CD14-positive monocyte (primary cell): ENCODE measurements around the gene RASEF. TPM values are rescaled to one million over a fixed set of nuclear protein-coding genes. Genes with fewer than 3 reads are reported as not detected.

ENCODE experiments used
- DNase-seq, 3 donors: peaks; one replicate each; pipeline ENCODE4 v3.0.0-alpha.2; 2011 to 2022
- H2AFZ ChIP-seq: 2 replicates; pipeline ENCODE4 v1.6.0; 2012; ENCODE audit warnings: mild to moderate bottlenecking, low read depth, low read length, inconsistent platforms; ENCODE audit not compliant: insufficient read depth, poor library complexity, severe bottlenecking
- H3K27ac ChIP-seq, 2 donors: 1 replicate in 1 of 2; 2 replicates in 1 of 2; pipeline ENCODE4 v1.5.1; 2012 to 2013; ENCODE audit warnings: low read length in 2 of 2, control low read depth in 1 of 2, inconsistent platforms in 1 of 2, low read depth in 1 of 2, mild to moderate bottlenecking in 1 of 2
- H3K27me3 ChIP-seq, 2 donors: one replicate each; pipeline versions ENCODE4 v1.6.0 to v1.6.1; 2011 to 2013; ENCODE audit warnings: low read length in 2 of 2; ENCODE audit not compliant: control insufficient read depth in 2 of 2, insufficient read depth in 2 of 2
- H3K36me3 ChIP-seq, 2 donors: replicated peaks in 1 of 2; 1 replicate in 1 of 2; 2 replicates in 1 of 2; pipeline versions ENCODE4 v1.5.1 to v1.6.1; 2012 to 2013; ENCODE audit warnings: low read length in 2 of 2, control low read depth in 1 of 2, inconsistent platforms in 1 of 2, mild to moderate bottlenecking in 1 of 2; ENCODE audit not compliant: insufficient read depth in 2 of 2, control insufficient read depth in 1 of 2
- H3K4me1 ChIP-seq, 2 donors: 1 replicate in 1 of 2; 2 replicates in 1 of 2; pipeline versions ENCODE4 v1.5.1 to v1.6.1; 2012 to 2013; ENCODE audit warnings: low read length in 2 of 2, control low read depth in 1 of 2, inconsistent platforms in 1 of 2, mild to moderate bottlenecking in 1 of 2, moderate library complexity in 1 of 2; ENCODE audit not compliant: insufficient read depth in 2 of 2, control insufficient read depth in 1 of 2
- H3K4me2 ChIP-seq: replicated peaks from 2 replicates; pipeline ENCODE3; 2012; ENCODE audit warnings: low read length, moderate library complexity, mild to moderate bottlenecking; ENCODE audit not compliant: poor library complexity, severe bottlenecking; ENCODE audit errors: extremely low read depth
- H3K4me3 ChIP-seq, 3 experiments: fragments of 200-600 bp in 1 of 3; sonication (generic) in 1 of 3; replicated peaks in 1 of 3; 1 replicate in 2 of 3; 2 replicates in 1 of 3; pipeline ENCODE4 v1.5.1; 2011 to 2013; ENCODE audit warnings: low read length in 3 of 3, mild to moderate bottlenecking in 3 of 3, control low read depth in 2 of 3, low read depth in 2 of 3, inconsistent platforms in 1 of 3, moderate library complexity in 1 of 3
- H3K79me2 ChIP-seq: 2 replicates; pipeline ENCODE4 v1.6.0; 2012; ENCODE audit warnings: mild to moderate bottlenecking, control low read depth, inconsistent platforms, low read length, moderate library complexity; ENCODE audit not compliant: insufficient read depth
- H3K9ac ChIP-seq: 2 replicates; pipeline ENCODE4 v1.6.0; 2017; ENCODE audit warnings: low read length, mild to moderate bottlenecking; ENCODE audit not compliant: insufficient read depth, poor library complexity, severe bottlenecking
- H3K9me3 ChIP-seq, 2 donors: replicated peaks in 1 of 2; 1 replicate in 1 of 2; 2 replicates in 1 of 2; pipeline versions ENCODE4 v1.5.1 to v1.6.1; 2012 to 2013; ENCODE audit warnings: low read length in 2 of 2, control low read depth in 1 of 2; ENCODE audit not compliant: control insufficient read depth in 1 of 2, insufficient read depth in 1 of 2
- H4K20me1 ChIP-seq: 2 replicates; pipeline ENCODE4 v1.6.0; 2012; ENCODE audit warnings: mild to moderate bottlenecking, low read length, control low read depth, moderate library complexity; ENCODE audit not compliant: insufficient read depth
- H3K27ac Mint-ChIP-seq, 7 donors: one replicate each; pipeline ENCODE4 v1.8.0; 2020; ENCODE audit warnings: mild to moderate bottlenecking in 7 of 7, mixed read lengths in 7 of 7, moderate library complexity in 6 of 7, inconsistent platforms in 2 of 7
- H3K27me3 Mint-ChIP-seq, 3 donors: one replicate each; pipeline ENCODE4 v1.8.0; 2021 to 2022; ENCODE audit warnings: low read depth in 3 of 3, mild to moderate bottlenecking in 3 of 3, mixed read lengths in 3 of 3, moderate library complexity in 3 of 3, inconsistent platforms in 1 of 3
- H3K36me3 Mint-ChIP-seq, 2 donors: one replicate each; pipeline ENCODE4 v1.8.0; 2020; ENCODE audit warnings: mixed read lengths in 2 of 2, inconsistent platforms in 1 of 2, mild to moderate bottlenecking in 1 of 2
- H3K4me1 Mint-ChIP-seq: one replicate; pipeline ENCODE4 v1.8.0; 2020; ENCODE audit warnings: mild to moderate bottlenecking, mixed read lengths
- H3K4me3 Mint-ChIP-seq, 2 donors: one replicate each; pipeline ENCODE4 v1.8.0; 2020; ENCODE audit warnings: mild to moderate bottlenecking in 2 of 2, mixed read lengths in 2 of 2, moderate library complexity in 1 of 2
- H3K9me3 Mint-ChIP-seq, 7 donors: one replicate each; pipeline ENCODE4 v1.8.0; 2020 to 2022; ENCODE audit warnings: mixed read lengths in 7 of 7, mild to moderate bottlenecking in 6 of 7, moderate library complexity in 6 of 7, inconsistent platforms in 2 of 7
- CTCF ChIP-seq: fragments of 200-600 bp; IDR thresholded peaks from one replicate; pipeline ENCODE4 v1.8.0; 2022; ENCODE audit warnings: antibody characterized with exemption, mild to moderate bottlenecking
- whole genome bisulfite sequencing: methylation state at CpG from one replicate; pipeline ENCODE4 v1.1.5; 2013; ENCODE audit warnings: missing lambda C conversion rate; ENCODE audit not compliant: insufficient coverage; 5-methylcytosine and 5-hydroxymethylcytosine counted together
- intact Hi-C, 2 donors: fragments of 100-400 bp; cut with micrococcal nuclease; formaldehyde crosslinking; loops; one replicate each; pipeline versions ENCODE4 v1.15.0 to v1.15.1; 2023
- polyA minus RNA-seq: library from RNA; depleted of rRNA, polyadenylated mRNA; stranded (reverse); fragments of >200 nt; gene quantifications from 2 replicates; pipeline ENCODE4 v1.2.3, GENCODE V29; 2012
- polyA plus RNA-seq, 3 donors: library from polyadenylated mRNA; depleted of rRNA in 1 of 3; unstranded in 2 of 3; stranded (reverse) in 1 of 3; fragments of 300-500 nt in 2 of 3; fragments of >200 nt in 1 of 3; fragmentation: Illumina TruSeq in 2 of 3; gene quantifications; 1 replicate in 2 of 3; 2 replicates in 1 of 3; pipeline ENCODE4 v1.2.3, GENCODE V29; 2012 to 2021
- total RNA-seq, 12 experiments: library from RNA in 1 of 12; stranded (reverse) in 1 of 12; fragments of 120-200 nt in 1 of 12; gene quantifications; one replicate each; pipeline ENCODE4 v1.2.4 and lab custom pipeline; 2013 to 2026; ENCODE audit warnings: mixed read lengths in 6 of 12, inconsistent platforms in 1 of 12

The RASEF gene
- not detected for total RNA-seq (2013)
- not detected for polyA plus RNA-seq
- not detected in 2 replicates for polyA minus RNA-seq
- total RNA-seq (lab: John Stamatoyannopoulos, UW): 0 to 2.9 (median 0.23) reads per million in 11 experiments

DNA sequence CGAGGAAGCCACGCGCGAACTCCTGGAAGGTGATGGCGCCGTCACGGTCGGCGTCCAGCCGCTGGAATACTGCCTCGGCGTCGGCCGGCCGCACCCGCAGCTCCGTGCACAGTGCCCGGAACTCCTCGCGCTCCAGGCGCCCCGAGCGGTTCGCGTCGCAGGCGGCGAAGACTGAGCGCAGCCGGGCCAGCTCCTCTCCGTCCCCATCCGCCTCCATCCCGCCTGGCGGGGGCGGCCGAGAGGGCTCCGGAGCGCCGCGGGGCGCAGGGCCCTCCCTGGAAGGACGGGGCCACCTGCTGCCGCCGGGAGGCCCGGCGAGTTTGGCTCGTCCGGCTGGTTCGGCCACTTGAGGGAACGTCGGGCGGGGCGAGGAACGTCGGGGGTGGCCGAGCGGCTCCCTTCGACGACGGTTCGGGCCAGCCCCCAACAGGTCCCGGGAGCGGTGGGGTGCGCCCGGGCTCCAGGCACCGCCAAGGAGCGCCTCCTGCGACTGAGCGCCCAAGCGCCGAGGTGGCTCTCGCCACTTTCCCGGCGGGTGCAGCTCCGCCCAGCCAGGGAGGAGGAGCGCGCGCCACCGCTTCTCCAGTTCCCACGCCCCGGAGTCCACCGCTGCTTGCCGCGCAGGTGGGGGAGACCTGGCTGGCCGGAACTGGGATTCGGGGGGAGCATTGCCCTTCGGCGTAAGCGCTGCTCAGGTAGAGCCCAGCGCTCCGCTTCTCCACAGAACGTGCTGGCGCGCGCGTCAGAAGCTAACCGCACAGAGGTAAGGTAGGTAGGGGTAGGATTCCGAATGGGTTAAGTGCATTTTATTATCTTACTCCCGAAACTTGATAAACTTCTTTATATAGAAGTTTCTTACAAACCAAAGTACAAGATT, at the start of gene RASEF:
RASEF (minus strand) TSS at position 492 of the 877 bp plus-strand sequence; CDS start at position 217, 275 bp downstream.
- no peak for TF ChIP-seq CTCF
- no peak within 1 kb of the TSS for H3K27ac ChIP-seq
- under 1% methylated on average over 89 of the region's 99 CpGs for WGBS
- Mint-ChIP-seq H3K4me1 (no peaks in the 10 kb centered on the region), H3K27ac (no peak within 1 kb of the TSS), H3K27me3 (peaks cover 35 to 47% (median 40%) of the 10 kb centered on the region in 3 donors), H3K4me3 (peak within 1 kb of the TSS in 1 of 2 donors; percentile 77), H3K36me3 (no peaks in the 10 kb centered on the region), H3K9me3 (peaks cover 0 to 8% (median 5%) of the 10 kb centered on the region in 7 donors)
- no peak for DNase-seq
- no peaks in the 10 kb centered on the region for H3K4me1 ChIP-seq
- H3K36me3 ChIP-seq: no peaks in the 10 kb centered on the region
- no peaks in the 10 kb centered on the region for H4K20me1 ChIP-seq
- peaks cover 22 to 41% of the 10 kb centered on the region in 2 donors for H3K27me3 ChIP-seq
- H3K9me3 ChIP-seq: peaks cover 0 to 6% of the 10 kb centered on the region in 2 donors
- H3K9ac ChIP-seq: no peak within 1 kb of the TSS
- H3K4me3 ChIP-seq: no peak within 1 kb of the TSS
- no peak within 1 kb of the TSS for H3K4me2 ChIP-seq
- no peaks in the 10 kb centered on the region for H3K79me2 ChIP-seq
- H2AFZ ChIP-seq: no peak within 1 kb of the TSS
- intact Hi-C loops: no loop called here

GRCh38 chr9:83111169-83111568, 48.2 kb upstream of the RASEF start:
- intact Hi-C loops: no loop called here
- H3K9me3 ChIP-seq: peaks cover 0 to 5% of the 10 kb centered on the region in 2 donors
- no peaks in the 10 kb centered on the region for H3K36me3 ChIP-seq
- no peak overlapping the region for H3K4me3 ChIP-seq
- no peak overlapping the region for H3K9ac ChIP-seq
- H3K79me2 ChIP-seq: no peaks in the 10 kb centered on the region
- Mint-ChIP-seq H3K27me3 (no peaks in the 10 kb centered on the region), H3K4me1 (no peaks in the 10 kb centered on the region), H3K36me3 (no peaks in the 10 kb centered on the region), H3K27ac (no peak overlapping the region), H3K4me3 (no peak overlapping the region), H3K9me3 (peaks cover 9 to 23% (median 19%) of the 10 kb centered on the region in 7 donors)
- H4K20me1 ChIP-seq: no peaks in the 10 kb centered on the region
- H2AFZ ChIP-seq: no peak overlapping the region
- H3K27ac ChIP-seq: no peak overlapping the region
- no peak for DNase-seq
- TF ChIP-seq CTCF: no peak
- no peaks in the 10 kb centered on the region for H3K27me3 ChIP-seq
- H3K4me1 ChIP-seq: no peaks in the 10 kb centered on the region
- H3K4me2 ChIP-seq: no peak overlapping the region
- WGBS: no CpG with 5 or more reads among the region's 3 CpGs
